K562 (cell line): Measurements from ENCODE around the gene EMD.

Source experiments
- BRF1 ChIP-seq: IDR thresholded peaks from 3 replicates; pipeline ENCODE4 v1.6.1; 2011; ENCODE audit warnings: borderline replicate concordance, mild to moderate bottlenecking; ENCODE audit not compliant: insufficient read length; ENCODE audit errors: extremely low read depth
- CGGBP1 ChIP-seq: fragments of 250-450 bp; sonication (Bioruptor Pico); IDR thresholded peaks from 2 replicates; pipeline ENCODE4 v1.9.0; 2021; ENCODE audit warnings: mild to moderate bottlenecking
- CTCF ChIP-seq, 3 experiments: IDR thresholded peaks in 2 of 3; conservative IDR thresholded peaks in 1 of 3; 2 replicates each; pipeline ENCODE4 v1.5.1; 2011 to 2012; ENCODE audit warnings: low read length in 3 of 3, mild to moderate bottlenecking in 3 of 3, control low read depth in 2 of 3, improper control_type of control experiment in 1 of 3, inconsistent platforms in 1 of 3, low read depth in 1 of 3, mixed read lengths in 1 of 3, moderate library complexity in 1 of 3; ENCODE audit not compliant: insufficient read depth in 2 of 3
- IRF9 ChIP-seq: fragments of 450-650 bp; IDR thresholded peaks from 2 replicates; pipeline ENCODE4 v1.6.1; 2016; ENCODE audit warnings: missing biosample characterization, missing genetic modification characterization
- NR1H2 ChIP-seq: sonication (generic); formaldehyde crosslinking; IDR thresholded peaks from 2 replicates; pipeline ENCODE4 v1.4.0; 2020; ENCODE audit warnings: mild to moderate bottlenecking, missing genetic modification reagents
- NRF1 ChIP-seq, 2 experiments: fragments of 450-650 bp; IDR thresholded peaks in 1 of 2; conservative IDR thresholded peaks in 1 of 2; 2 replicates each; pipeline ENCODE4 v1.6.1; 2014; ENCODE audit warnings: mild to moderate bottlenecking in 2 of 2
- RAD21 ChIP-seq, 2 experiments: fragments of 250-450 bp in 1 of 2; fragments of 450-650 bp in 1 of 2; sonication (Bioruptor Pico) in 1 of 2; formaldehyde crosslinking in 1 of 2; IDR thresholded peaks in 1 of 2; conservative IDR thresholded peaks in 1 of 2; 2 replicates each; pipeline versions ENCODE4 v1.4.0 to v1.8.0; 2020 to 2022; ENCODE audit warnings: mild to moderate bottlenecking in 2 of 2, moderate library complexity in 1 of 2
- ZNF280B ChIP-seq: fragments of 250-450 bp; sonication (Bioruptor Pico); IDR thresholded peaks from 2 replicates; pipeline ENCODE4 v1.5.1; 2021; ENCODE audit warnings: mild to moderate bottlenecking
- ZNF583 ChIP-seq: fragments of 250-450 bp; sonication (Bioruptor Pico); IDR thresholded peaks from 2 replicates; pipeline ENCODE4 v1.4.0; 2020
- ZNF644 ChIP-seq: fragments of 200-800 bp; sonication (Bioruptor generic); IDR thresholded peaks from 2 replicates; pipeline ENCODE4 v1.6.1; 2016; ENCODE audit warnings: low read depth, missing genetic modification characterization, missing compliant biosample characterization

- TF ChIP-seq NR1H2 (CRISPR knock-in tag): no peak
- TF ChIP-seq BRF1: no peak
- no peak for TF ChIP-seq RAD21 (CRISPR knock-in tag; conservative IDR thresholded peaks at IDR 0.05 in 1 of 2, IDR thresholded peaks at IDR 0.05 in 1 of 2)
- no peak for TF ChIP-seq CGGBP1 (CRISPR knock-in tag)
- no peak for TF ChIP-seq IRF9
- TF ChIP-seq CTCF (IDR thresholded peaks at IDR 0.05 in 2 of 3, conservative IDR thresholded peaks at IDR 0.05 in 1 of 3; ENCODE audit: insufficient read depth in 2 of 3, low read depth in 1 of 3, low read length in 3 of 3): no peak
- no peak for TF ChIP-seq ZNF583 (CRISPR knock-in tag)
- TF ChIP-seq NRF1 (conservative IDR thresholded peaks at IDR 0.05 in 1 of 2, IDR thresholded peaks at IDR 0.05 in 1 of 2): no peak
- TF ChIP-seq ZNF280B (CRISPR knock-in tag): no peak
- TF ChIP-seq ZNF644 (tag): no peak
Measured at GRCh38 chrX:154412468-154412867, 33.4 kb downstream of the EMD start.
